ENCODE measurements around the gene CMIP.
A peak's percentile ranks its signal among the peaks of the same experiment; 100 is the strongest.
"Not testable (repeated sequence)": the region's sequence is repeated elsewhere in the genome, so short reads cannot be mapped to it uniquely, and the experiment has no call there.

Gene CMIP

DNA sequence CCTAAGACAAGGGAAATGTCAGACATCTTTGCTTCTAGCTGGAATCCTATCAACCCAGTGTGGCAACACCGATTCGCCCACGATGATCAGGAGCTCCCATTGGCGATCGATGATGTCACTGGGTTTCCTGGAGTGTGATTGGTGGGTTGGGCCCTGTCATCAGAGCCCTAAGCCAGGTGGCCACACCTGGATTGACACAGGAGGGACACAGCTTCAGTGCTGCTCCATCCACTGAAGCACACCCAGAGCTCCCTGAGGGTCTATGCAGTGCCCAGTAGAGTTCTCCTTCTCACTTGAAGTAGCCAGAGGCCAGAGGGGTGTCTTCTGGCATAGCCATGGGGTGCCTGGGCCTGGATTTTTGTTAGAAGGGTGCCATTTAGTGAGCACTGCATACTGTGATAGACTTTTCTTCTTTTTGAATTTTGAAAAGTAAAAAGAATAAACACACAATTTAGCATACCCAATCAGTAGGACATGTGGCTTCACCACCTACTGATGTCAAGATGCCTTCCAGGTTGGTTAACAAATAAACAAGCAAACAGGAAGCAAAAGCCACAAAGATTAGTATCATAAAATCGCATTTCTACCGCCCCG, 77.6 kb downstream of the CMIP start:
- Histone ChIP-seq H4K20me1 (peaks cover 99 to 100% (median 100%) of the 10 kb centered on the region in 11 experiments), H3K4me1 (peaks cover 43 to 78% (median 51%) of the 10 kb centered on the region in 10 experiments), H3K27ac (no peak overlapping the region), H3K4me2 (peak overlapping the region in 6 of 11 experiments; percentile 5 to 91 (median 83); a peak in 9 of 22 replicates), H3K4me3 (no peak overlapping the region), H3K27me3 (no peaks in the 10 kb centered on the region), H3K36me3 (peaks cover 38 to 69% (median 51%) of the 10 kb centered on the region in 11 experiments), H3K9ac (no peak overlapping the region), H3K9me3 (replicated peaks in 1 of 11) (peaks cover 0 to 8% (median 0%) of the 10 kb centered on the region in 11 experiments; a peak in 6 of 22 replicates)
- TF ChIP-seq Cebpa-rat (IDR thresholded peaks at IDR 0.05): no peak

DNA sequence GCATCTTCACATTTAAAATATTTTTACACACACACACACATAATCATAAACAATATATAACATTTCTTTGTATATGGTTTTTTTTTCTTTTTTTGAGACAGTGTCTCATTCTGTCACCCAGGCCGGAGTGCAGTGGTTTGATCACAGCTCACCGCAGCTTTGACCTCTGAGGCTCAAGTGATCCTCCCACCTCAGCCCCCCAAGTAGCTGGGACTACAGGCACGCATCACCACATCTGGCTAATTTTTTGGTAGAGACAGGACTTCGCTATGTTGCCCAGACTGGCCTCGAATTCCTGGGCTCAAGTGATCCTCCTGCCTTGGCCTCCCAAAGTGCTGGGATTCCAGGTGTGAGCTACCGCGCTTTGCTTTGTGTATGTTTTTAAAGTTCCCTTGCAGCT, 78.2 kb downstream of the CMIP start:
- H4K20me1 ChIP-seq: peaks cover 99 to 100% (median 100%) of the 10 kb centered on the region in 11 experiments
- H3K4me1 ChIP-seq: peaks cover 38 to 74% (median 48%) of the 10 kb centered on the region in 10 experiments

DNA sequence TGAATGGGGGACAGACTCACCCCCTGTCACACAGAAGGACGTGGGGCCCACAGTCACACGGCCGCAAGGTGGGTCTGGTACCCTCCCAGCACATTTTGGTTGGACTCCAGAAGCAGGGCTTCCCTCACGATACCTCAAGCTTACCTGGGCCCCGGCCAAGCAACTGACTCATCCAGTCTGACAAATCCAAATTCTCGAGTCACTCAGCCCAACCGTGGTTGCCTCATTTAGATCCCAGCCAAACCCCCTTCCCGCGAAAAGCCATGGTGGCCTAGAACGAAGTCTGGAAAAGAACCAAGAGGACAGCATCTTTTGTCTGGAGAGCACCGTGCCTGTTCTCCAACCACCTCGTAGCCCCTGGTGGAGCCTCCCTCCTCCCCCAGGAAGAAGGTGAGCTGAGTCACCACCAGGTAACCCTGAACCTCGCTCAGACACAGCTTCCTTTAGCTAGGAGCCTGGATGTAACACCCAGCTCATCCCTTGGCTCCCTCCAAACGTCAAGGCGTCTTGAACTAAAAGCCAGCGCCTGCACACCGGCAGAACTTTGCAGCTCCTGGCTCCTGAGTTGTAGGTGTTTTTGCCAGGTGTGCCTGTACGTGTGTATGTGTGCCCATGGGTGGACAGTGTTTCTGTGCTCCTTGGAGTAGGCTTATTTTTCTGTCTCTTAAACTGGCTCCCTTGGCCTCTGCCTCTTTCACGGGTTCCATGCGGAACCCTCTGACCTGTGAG, 78.9 kb downstream of the CMIP start:
- Histone ChIP-seq H4K20me1 (peaks cover 99 to 100% (median 100%) of the 10 kb centered on the region in 11 experiments), H3K4me2 (no peak overlapping the region), H3K9ac (no peak overlapping the region), H3K9me3 (replicated peaks in 1 of 11) (peaks cover 0 to 10% (median 0%) of the 10 kb centered on the region in 11 experiments; a peak in 6 of 22 replicates), H3K4me3 (no peak overlapping the region), H3K4me1 (peaks cover 31 to 71% (median 41%) of the 10 kb centered on the region in 10 experiments), H3K27me3 (no peaks in the 10 kb centered on the region), H3K36me3 (peaks cover 29 to 69% (median 42%) of the 10 kb centered on the region in 11 experiments; a peak in 21 of 22 replicates), H3K27ac (no peak overlapping the region)
- TF ChIP-seq Cebpa-rat (IDR thresholded peaks at IDR 0.05): no peak

More for the DNA sequence above, 78.2 kb downstream of the CMIP start:
- H3K4me2 ChIP-seq, H3K9ac ChIP-seq, H3K27ac ChIP-seq, H3K4me3 ChIP-seq, H3K27me3 ChIP-seq: not testable (repeated sequence)
- peaks cover 0 to 10% (median 0%) of the 10 kb centered on the region in 11 experiments; a peak in 6 of 22 replicates for H3K9me3 ChIP-seq (replicated peaks in 1 of 11)
- peaks cover 34 to 69% (median 47%) of the 10 kb centered on the region in 11 experiments for H3K36me3 ChIP-seq

- Histone ChIP-seq H3K4me3 (no peak overlapping the region), H3K27ac (no peak overlapping the region), H3K36me3 (peaks cover 29 to 72% (median 44%) of the 10 kb centered on the region in 11 experiments; a peak in 21 of 22 replicates), H3K4me1 (peaks cover 23 to 64% (median 33%) of the 10 kb centered on the region in 10 experiments), H3K27me3 (no peaks in the 10 kb centered on the region), H3K9ac (no peak overlapping the region), H3K4me2 (no peak overlapping the region), H3K9me3 (replicated peaks in 1 of 11) (peaks cover 0 to 10% (median 0%) of the 10 kb centered on the region in 11 experiments; a peak in 6 of 22 replicates), H4K20me1 (peaks cover 99 to 100% (median 100%) of the 10 kb centered on the region in 11 experiments)
- no peak for TF ChIP-seq Cebpa-rat (IDR thresholded peaks at IDR 0.05)
These were observed 79.8 kb downstream of the CMIP start for GRCh38 chr16:81524382-81524781.

GRCh38 chr16:81524885-81525284, 80.3 kb downstream of the CMIP start:
- peaks cover 99 to 100% (median 100%) of the 10 kb centered on the region in 11 experiments for H4K20me1 ChIP-seq
- not testable (repeated sequence) for H3K4me2 ChIP-seq, H3K27ac ChIP-seq, H3K4me3 ChIP-seq, H3K27me3 ChIP-seq, H3K9ac ChIP-seq
- peaks cover 0 to 10% (median 0%) of the 10 kb centered on the region in 11 experiments; a peak in 6 of 22 replicates for H3K9me3 ChIP-seq (replicated peaks in 1 of 11)
- peaks cover 29 to 77% (median 49%) of the 10 kb centered on the region in 11 experiments; a peak in 21 of 22 replicates for H3K36me3 ChIP-seq
- H3K4me1 ChIP-seq: peaks cover 18 to 59% (median 28%) of the 10 kb centered on the region in 10 experiments

DNA sequence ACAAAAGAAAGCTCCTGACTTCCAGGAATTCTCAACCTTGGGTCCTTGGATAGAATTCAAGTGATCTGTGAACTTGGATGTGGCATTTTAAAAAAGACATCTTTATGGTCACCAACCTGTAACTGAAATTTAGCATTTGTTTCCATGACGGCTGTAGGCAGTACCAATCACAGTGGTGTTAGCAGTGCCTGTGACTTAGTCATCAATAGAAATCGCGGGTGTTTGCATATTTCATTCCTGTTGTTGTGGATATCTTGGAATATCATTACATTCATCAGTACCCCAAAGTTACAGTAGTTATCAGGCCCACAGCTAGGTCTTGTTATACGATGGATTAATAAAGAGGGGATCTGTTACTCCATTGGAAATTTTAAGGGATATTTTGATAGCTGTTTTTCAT, 81.6 kb downstream of the CMIP start:
- no peak overlapping the region for H3K9ac ChIP-seq
- no peaks in the 10 kb centered on the region for H3K27me3 ChIP-seq
- H3K4me2 ChIP-seq: no peak overlapping the region
- H3K4me1 ChIP-seq: peaks cover 11 to 55% (median 18%) of the 10 kb centered on the region in 10 experiments
- no peak overlapping the region for H3K27ac ChIP-seq
- H3K9me3 ChIP-seq (replicated peaks in 1 of 11): peaks cover 0 to 10% (median 0%) of the 10 kb centered on the region in 11 experiments; a peak in 6 of 22 replicates
- H3K36me3 ChIP-seq: peaks cover 29 to 90% (median 52%) of the 10 kb centered on the region in 11 experiments
- H4K20me1 ChIP-seq: peaks cover 99 to 100% (median 100%) of the 10 kb centered on the region in 11 experiments
- no peak for TF ChIP-seq Cebpa-rat (IDR thresholded peaks at IDR 0.05)
- no peak overlapping the region for H3K4me3 ChIP-seq

DNA sequence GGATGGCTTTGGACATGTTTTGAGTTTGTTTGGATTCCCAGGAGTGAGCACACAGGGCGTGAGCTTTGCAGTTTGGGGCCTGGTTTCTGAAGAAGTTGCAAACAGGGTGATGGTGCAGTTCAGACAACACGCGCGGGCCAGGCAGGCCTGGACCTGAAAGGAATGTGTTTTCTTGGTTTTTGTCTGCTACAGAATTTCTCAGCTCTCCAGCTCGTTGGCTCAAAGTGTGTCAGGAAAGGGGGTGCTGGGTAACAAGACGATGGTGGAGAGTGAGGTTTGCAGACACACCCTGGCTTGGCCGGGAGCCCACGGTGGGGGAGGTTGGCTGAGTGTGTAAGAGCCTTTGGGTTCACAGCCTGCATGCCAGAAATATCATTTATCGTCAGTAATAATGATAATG, 82.3 kb downstream of the CMIP start:
- no peak overlapping the region for H3K27ac ChIP-seq
- no peaks in the 10 kb centered on the region for H3K27me3 ChIP-seq
- no peak for TF ChIP-seq Cebpa-rat (IDR thresholded peaks at IDR 0.05)
- H3K36me3 ChIP-seq: peaks cover 33 to 98% (median 55%) of the 10 kb centered on the region in 11 experiments
- no peak overlapping the region for H3K4me3 ChIP-seq
- H3K4me1 ChIP-seq: peaks cover 3 to 55% (median 19%) of the 10 kb centered on the region in 10 experiments; a peak in 19 of 20 replicates
- no peak overlapping the region for H3K9ac ChIP-seq
- H3K9me3 ChIP-seq (replicated peaks in 1 of 11): peaks cover 0 to 10% (median 0%) of the 10 kb centered on the region in 11 experiments; a peak in 6 of 22 replicates
- 0 out of 22 replicates have a peak overlapping the region, but pooled peaks of 1 of the 11 experiments have one; percentile 2 for H3K4me2 ChIP-seq
- H4K20me1 ChIP-seq: peaks cover 99 to 100% (median 100%) of the 10 kb centered on the region in 11 experiments

DNA sequence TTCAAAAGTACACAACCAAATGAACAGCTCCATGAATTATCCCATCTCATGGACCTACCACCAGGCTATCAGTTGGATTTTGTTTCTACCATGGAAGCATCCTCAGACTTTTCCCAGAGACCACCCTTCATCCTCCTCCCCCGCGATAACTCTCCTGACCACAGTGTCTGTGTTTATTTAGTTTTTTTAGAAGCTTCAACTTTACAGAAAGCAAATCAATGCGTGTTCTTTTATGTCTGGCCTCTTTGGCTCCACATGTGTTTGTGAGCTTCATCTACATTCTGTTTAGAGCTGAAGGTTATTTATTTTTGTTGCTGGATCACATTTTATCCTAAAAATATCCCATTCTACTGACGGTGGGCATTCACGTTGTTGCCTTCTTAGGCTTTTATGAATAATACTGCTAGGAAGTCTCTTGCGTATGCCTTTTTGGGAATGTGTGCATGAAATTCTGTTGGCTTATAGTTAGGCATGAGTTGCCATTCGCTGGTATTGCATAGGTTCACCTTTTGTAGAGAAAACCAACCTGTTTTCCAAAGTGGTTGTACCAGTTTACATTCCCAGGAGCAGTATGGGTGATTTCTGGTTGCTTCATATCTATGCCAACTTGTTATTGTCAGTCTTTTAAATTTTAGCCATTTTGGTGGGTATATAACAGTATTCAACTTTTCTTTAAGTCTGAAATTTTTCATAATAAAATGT, 83.0 kb downstream of the CMIP start:
- Histone ChIP-seq H3K9me3 (replicated peaks in 1 of 11) (peaks cover 0 to 10% (median 0%) of the 10 kb centered on the region in 11 experiments; a peak in 6 of 22 replicates), H3K4me1 (peaks cover 0 to 50% (median 22%) of the 10 kb centered on the region in 10 experiments; a peak in 16 of 20 replicates), H3K4me2 (no peak overlapping the region), H3K27me3 (no peaks in the 10 kb centered on the region), H3K27ac (no peak overlapping the region), H3K36me3 (peaks cover 40 to 98% (median 55%) of the 10 kb centered on the region in 11 experiments), H3K9ac (no peak overlapping the region), H4K20me1 (peaks cover 99 to 100% (median 100%) of the 10 kb centered on the region in 11 experiments), H3K4me3 (no peak overlapping the region)
- no peak for TF ChIP-seq Cebpa-rat (IDR thresholded peaks at IDR 0.05)
